Ovary (tissue), 9 donors: ENCODE measurements around the gene ZNF583. TPM values are rescaled to one million over a fixed set of nuclear protein-coding genes. Genes with fewer than 3 reads are reported as not detected.

Experiments used
- DNase-seq, 5 donors: peaks; one replicate each; pipeline ENCODE4 v3.0.0-alpha.2; 2019 to 2020
- H3K27ac ChIP-seq, 2 donors: fragments of 200-600 bp; one replicate each; pipeline versions ENCODE4 v1.5.1 to v1.8.0; 2019 to 2022
- H3K27me3 ChIP-seq: fragments of 200-600 bp; one replicate; pipeline ENCODE4 v1.8.0; 2022
- H3K36me3 ChIP-seq: fragments of 200-600 bp; sonication (generic); one replicate; pipeline ENCODE4 v1.5.1; 2019
- H3K4me1 ChIP-seq: one replicate; pipeline ENCODE4 v1.8.1; 2013; ENCODE audit warnings: mild to moderate bottlenecking, moderate library complexity; ENCODE audit not compliant: insufficient read depth
- H3K4me3 ChIP-seq: fragments of 200-600 bp; sonication (generic); one replicate; pipeline ENCODE4 v1.5.1; 2017
- H3K9me3 ChIP-seq, 2 donors: fragments of 200-600 bp in 1 of 2; sonication (generic) in 1 of 2; one replicate each; pipeline versions ENCODE4 v1.5.1 to v1.8.1; 2013 to 2019; ENCODE audit warnings: mild to moderate bottlenecking in 1 of 2, moderate library complexity in 1 of 2
- EP300 ChIP-seq: sonication (generic); formaldehyde crosslinking; IDR thresholded peaks from one replicate; pipeline ENCODE4 v1.6.1; 2017; ENCODE audit warnings: antibody characterized with exemption
- POLR2A ChIP-seq: fragments of 450-650 bp; IDR thresholded peaks from one replicate; pipeline ENCODE4 v1.6.1; 2017; ENCODE audit warnings: antibody characterized with exemption, mild to moderate bottlenecking, moderate library complexity
- WGBS, 3 donors: extraction: QIAGEN DNeasy Blood & Tissue Kit in 1 of 3; methylation state at CpG; one replicate each; pipeline versions ENCODE4 v1.1.5 to v1.1.7; 2013 to 2017; 5-methylcytosine and 5-hydroxymethylcytosine counted together
- intact Hi-C, 4 donors: fragments of 100-400 bp; cut with DNase I; formaldehyde crosslinking; loops; one replicate each; pipeline versions ENCODE4 v1.11.0 to v1.15.1; 2022 to 2023
- polyA plus RNA-seq, 2 donors: library from polyadenylated mRNA; stranded (reverse); fragments of 200-250 nt in 1 of 2; fragments of 350-450 nt in 1 of 2; fragmentation: Illumina TruSeq in 1 of 2; extraction: RNeasy Lipid Tissue Mini Kit (QIAGEN cat#74804) in 1 of 2; gene quantifications; one replicate each; pipeline ENCODE4 v1.2.3, GENCODE V29; 2013 to 2014
- total RNA-seq, 7 donors: library from RNA; depleted of rRNA in 2 of 7; stranded (reverse); fragments of >200 nt in 2 of 7; fragmentation: NEBNext Ultra II Directional in 3 of 7; extraction: Animal tissue kit (Norgen Biotek cat#: 25700) in 3 of 7; gene quantifications; one replicate each; pipeline versions ENCODE4 v1.1.0 to v1.2.4, GENCODE V29; 2016 to 2023
- TF ChIP-seq, protein P1 (sequence below), 3 donors: fragments of 450-650 bp in 2 of 3; fragments of 200-600 bp in 1 of 3; IDR thresholded peaks; one replicate each; pipeline versions ENCODE4 v1.5.1 to v1.8.0; 2016 to 2022; ENCODE audit warnings: antibody characterized with exemption in 3 of 3, mild to moderate bottlenecking in 1 of 3
- donor health status: DM: no; HTN: no; CAD: no; lungs with moderate emphysema.
- donor health status: DM: no; HTN: no; CAD: no.
- donor health status: Bipolar disorder and iron deficiency.
- donor health status: DM: yes; HTN: yes; CAD: no.
- donor health status: DM: no; HTN: no; CAD: no.
- donor health status: DM: yes; HTN: yes; CAD: no.

Gene ZNF583
- total and polyA plus RNA-seq, 9 donors: 4.0 to 12.5 (median 10.5) TPM

DNA sequence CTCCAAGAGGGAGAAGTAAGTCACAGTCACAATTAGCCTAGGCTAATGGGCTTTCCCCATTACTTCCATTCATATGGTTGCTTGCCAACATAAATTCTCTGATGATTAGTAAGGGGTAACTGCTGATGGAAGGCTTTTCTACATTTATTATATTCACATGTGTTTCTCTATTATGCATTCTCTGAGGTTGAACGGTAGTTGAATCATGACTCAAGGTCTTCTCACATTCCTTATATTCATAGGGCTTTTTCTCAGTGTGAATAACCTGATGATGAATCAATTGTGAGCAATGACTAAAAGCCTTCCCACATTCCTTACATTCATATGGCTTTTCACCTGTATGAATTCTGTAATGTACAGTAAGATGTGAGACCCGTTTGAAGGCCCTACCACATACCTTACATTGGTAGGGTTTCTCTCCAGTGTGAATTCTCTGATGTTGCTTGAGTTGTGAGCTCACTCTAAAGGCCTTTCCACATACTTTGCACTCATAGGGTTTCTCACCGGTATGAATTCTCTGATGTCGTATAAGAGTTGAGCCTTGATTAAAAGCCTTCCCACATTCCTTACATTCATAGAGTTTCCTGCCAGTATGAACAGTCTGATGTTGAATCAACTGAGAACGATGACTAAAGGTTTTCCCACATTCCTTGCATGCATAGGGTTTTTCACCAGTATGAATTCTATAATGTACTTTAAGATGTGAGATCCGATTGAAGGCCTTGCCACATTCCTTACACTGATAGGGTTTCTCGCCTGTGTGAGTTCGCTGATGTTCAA is 20.1 kb upstream of the ZNF583 start:
- H3K36me3 ChIP-seq: no peaks in the 10 kb centered on the region
- intact Hi-C loops: no loop called here
- no peak for DNase-seq
- no peak overlapping the region for H3K27ac ChIP-seq
- H3K9me3 ChIP-seq: peaks cover 0 to 12% of the 10 kb centered on the region in 2 donors
- 92 to 96% (median 95%) methylated on average over 8 of the region's 8 CpGs for WGBS, 3 donors
- H3K4me1 ChIP-seq: no peaks in the 10 kb centered on the region
- TF ChIP-seq, protein P1, sequence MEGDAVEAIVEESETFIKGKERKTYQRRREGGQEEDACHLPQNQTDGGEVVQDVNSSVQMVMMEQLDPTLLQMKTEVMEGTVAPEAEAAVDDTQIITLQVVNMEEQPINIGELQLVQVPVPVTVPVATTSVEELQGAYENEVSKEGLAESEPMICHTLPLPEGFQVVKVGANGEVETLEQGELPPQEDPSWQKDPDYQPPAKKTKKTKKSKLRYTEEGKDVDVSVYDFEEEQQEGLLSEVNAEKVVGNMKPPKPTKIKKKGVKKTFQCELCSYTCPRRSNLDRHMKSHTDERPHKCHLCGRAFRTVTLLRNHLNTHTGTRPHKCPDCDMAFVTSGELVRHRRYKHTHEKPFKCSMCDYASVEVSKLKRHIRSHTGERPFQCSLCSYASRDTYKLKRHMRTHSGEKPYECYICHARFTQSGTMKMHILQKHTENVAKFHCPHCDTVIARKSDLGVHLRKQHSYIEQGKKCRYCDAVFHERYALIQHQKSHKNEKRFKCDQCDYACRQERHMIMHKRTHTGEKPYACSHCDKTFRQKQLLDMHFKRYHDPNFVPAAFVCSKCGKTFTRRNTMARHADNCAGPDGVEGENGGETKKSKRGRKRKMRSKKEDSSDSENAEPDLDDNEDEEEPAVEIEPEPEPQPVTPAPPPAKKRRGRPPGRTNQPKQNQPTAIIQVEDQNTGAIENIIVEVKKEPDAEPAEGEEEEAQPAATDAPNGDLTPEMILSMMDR (IDR thresholded peaks at IDR 0.05): no peak
- TF ChIP-seq POLR2A (no peak), EP300 (no peak)
- H3K27me3 ChIP-seq: no peaks in the 10 kb centered on the region
- no peak overlapping the region for H3K4me3 ChIP-seq

DNA sequence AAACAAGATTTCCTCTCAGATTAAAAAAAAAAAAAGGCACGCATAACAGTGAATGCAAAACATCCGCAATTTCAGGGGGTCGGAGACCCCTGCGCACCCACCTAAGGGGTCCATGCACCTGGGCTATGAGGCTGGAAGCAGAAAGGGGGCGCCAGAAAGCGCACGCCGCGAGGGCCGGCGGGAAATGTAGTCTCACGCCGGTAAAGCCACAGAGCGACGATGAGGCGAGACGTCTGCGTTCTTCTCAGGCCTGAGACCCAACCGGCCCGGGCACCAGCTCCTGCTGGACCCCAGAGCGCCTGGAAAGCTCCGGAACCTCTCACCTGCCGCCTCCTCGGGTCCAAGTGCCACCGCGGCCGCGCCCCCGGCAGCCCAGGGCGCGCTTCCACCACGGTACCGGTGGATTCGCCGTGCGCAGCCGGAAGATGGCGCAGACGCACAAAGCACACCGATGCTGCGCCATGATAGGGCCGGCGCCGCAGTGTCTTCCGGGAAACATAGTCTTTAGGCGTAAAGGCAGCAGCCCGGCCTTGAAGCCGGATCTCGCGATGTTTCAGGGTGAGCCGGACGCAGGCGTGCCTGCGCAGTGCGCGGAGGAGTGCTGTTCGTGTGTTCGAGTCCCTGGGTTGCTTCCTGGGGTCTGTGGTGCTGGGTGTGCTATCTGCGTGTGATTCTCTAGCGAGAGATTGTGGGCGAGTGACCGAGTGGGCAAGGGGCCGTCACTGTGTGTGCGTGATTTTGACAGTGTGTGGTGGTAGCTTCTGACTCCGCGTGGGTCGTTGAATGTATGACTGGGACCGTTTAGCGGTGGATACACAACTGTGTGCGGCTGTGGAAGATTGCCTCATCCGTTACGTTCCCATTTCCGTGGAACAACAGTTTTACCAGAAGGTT is 10.8 kb upstream of the ZNF583 start, which contains the start of gene ZNF582:
Gene ZNF582 (minus strand): TSS at position 416 of the 894 bp plus-strand sequence. CDS start 1,782 bp downstream, outside the sequence.
- DNase-seq: peak; percentile 94 to 97 (median 96)
- Histone ChIP-seq H3K4me1 (no peaks in the 10 kb centered on the region), H3K36me3 (no peaks in the 10 kb centered on the region), H3K9me3 (peaks cover 0 to 12% of the 10 kb centered on the region in 2 donors), H3K4me3 (peak within 1 kb of the TSS; percentile 58), H3K27ac (peak within 1 kb of the TSS; percentile 84 to 96), H3K27me3 (no peaks in the 10 kb centered on the region)
- intact Hi-C loops: no loop called here
- 0 to 2% (median 1%) methylated on average over 64 to 73 of the region's 73 CpGs for WGBS, 3 donors
- TF ChIP-seq EP300: peak; percentile 32
- TF ChIP-seq, protein P1 (IDR thresholded peaks at IDR 0.05): peak; percentile 68 to 85 (median 82)
- TF ChIP-seq POLR2A: peak; percentile 16

DNA sequence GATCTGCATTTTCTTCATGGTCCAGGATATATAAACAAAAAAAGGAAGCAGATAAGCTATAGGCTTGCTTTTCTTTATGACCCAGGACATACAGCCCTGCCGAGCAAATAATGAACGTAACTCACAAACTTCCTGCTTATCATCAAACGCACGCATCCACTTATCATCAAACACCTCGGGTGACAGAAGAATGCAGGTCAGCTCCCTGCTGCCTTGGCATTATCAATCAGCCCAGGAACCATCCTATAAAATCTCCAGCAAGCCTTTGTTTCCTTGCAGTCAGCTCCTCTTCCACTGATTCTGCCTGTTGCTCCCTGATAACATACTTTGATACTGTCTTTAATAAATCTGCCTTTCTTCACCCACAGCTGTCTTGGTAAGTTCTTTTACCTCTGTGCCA is 5.3 kb upstream of the ZNF583 start:
- TF ChIP-seq EP300 (no peak), POLR2A (no peak)
- TF ChIP-seq, protein P1 (IDR thresholded peaks at IDR 0.05): no peak
- Histone ChIP-seq H3K4me3 (no peak overlapping the region), H3K36me3 (no peaks in the 10 kb centered on the region), H3K9me3 (peaks cover 0 to 13% of the 10 kb centered on the region in 2 donors), H3K27ac (no peak overlapping the region), H3K27me3 (no peaks in the 10 kb centered on the region), H3K4me1 (peaks cover 2% of the 10 kb centered on the region)
- intact Hi-C loops: no loop called here
- 87 to 91% (median 89%) methylated on average over 5 of the region's 5 CpGs for WGBS, 3 donors
- no peak for DNase-seq

DNA sequence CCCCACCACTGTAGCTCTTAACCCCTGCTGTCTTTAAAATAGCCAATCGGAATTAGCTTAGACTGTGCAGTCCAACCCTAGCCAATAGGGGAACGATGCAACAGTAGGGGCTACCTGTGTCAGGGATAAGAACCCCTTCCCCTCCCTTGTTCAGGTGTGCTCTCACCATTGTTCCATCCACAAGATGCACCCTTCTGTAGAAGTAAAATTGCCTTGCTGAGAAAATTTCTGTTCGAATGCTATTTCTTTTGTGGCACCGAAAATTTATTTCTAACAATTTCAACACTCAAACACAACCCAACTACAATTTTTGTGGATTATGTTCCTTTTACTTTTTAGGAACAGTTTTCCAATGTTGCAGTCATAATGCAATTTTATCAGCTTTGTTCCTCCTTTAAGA is 3.6 kb upstream of the ZNF583 start:
- Histone ChIP-seq H3K4me3 (no peak overlapping the region), H3K27me3 (no peaks in the 10 kb centered on the region), H3K4me1 (peaks cover 10% of the 10 kb centered on the region), H3K27ac (no peak overlapping the region), H3K9me3 (peaks cover 0 to 13% of the 10 kb centered on the region in 2 donors), H3K36me3 (no peaks in the 10 kb centered on the region)
- no peak for DNase-seq
- 96 to 99% (median 98%) methylated on average over 4 of the region's 4 CpGs for WGBS, 3 donors
- intact Hi-C loops: no loop called here
- TF ChIP-seq EP300 (no peak), POLR2A (no peak)
- TF ChIP-seq, protein P1 (IDR thresholded peaks at IDR 0.05): no peak
